ENCODE results near the gene KRIT1.

The KRIT1 gene

GRCh38 chr7:92292981-92293380 lies 47.3 kb upstream of the KRIT1 start:
- no peak overlapping the region for H3K4me3 ChIP-seq (ENCODE audit: low read depth, low read length, poor library complexity, severe bottlenecking)
- no peaks in the 10 kb centered on the region for H3K9me2 ChIP-seq (ENCODE audit: low read depth, low read length)
- no peaks in the 10 kb centered on the region for H3K27me3 ChIP-seq (ENCODE audit: insufficient read depth, low read length)
- no peak overlapping the region for H3K4me2 ChIP-seq (ENCODE audit: low read length)
- no peaks in the 10 kb centered on the region for H3F3A ChIP-seq (ENCODE audit: insufficient read depth, low read length)
- no peak overlapping the region for H3K27ac ChIP-seq (ENCODE audit: low read depth, low read length, poor library complexity, severe bottlenecking)
- TF ChIP-seq CTCF (IDR thresholded peaks at IDR 0.05; ENCODE audit: low read length) (no peak), EZH2 (IDR thresholded peaks at IDR 0.05; ENCODE audit: borderline replicate concordance, low read length) (no peak)
- H3K9ac ChIP-seq (ENCODE audit: low read length): no peak overlapping the region
- H3K79me2 ChIP-seq (ENCODE audit: insufficient read depth, low read length): peaks cover 27% of the 10 kb centered on the region
- H3K4me1 ChIP-seq (ENCODE audit: insufficient read depth, low read length, severe bottlenecking): no peaks in the 10 kb centered on the region
- H3K36me3 ChIP-seq (ENCODE audit: insufficient read depth, low read length): peaks cover 8% of the 10 kb centered on the region; the same call in 1 of the 2 replicates
- no peak overlapping the region for H2AFZ ChIP-seq (ENCODE audit: low read length)
- no peaks in the 10 kb centered on the region for H4K20me1 ChIP-seq (ENCODE audit: insufficient read depth, low read length)
- no peaks in the 10 kb centered on the region for H3K9me3 ChIP-seq (ENCODE audit: low read length)

GRCh38 chr7:92289321-92289720 lies 43.6 kb upstream of the KRIT1 start:
- Histone ChIP-seq H3K27me3 (ENCODE audit: insufficient read depth, low read length) (no peaks in the 10 kb centered on the region), H4K20me1 (ENCODE audit: insufficient read depth, low read length) (no peaks in the 10 kb centered on the region), H3K9me2 (ENCODE audit: low read depth, low read length) (no peaks in the 10 kb centered on the region), H3K9me3 (ENCODE audit: low read length) (no peaks in the 10 kb centered on the region), H3K4me2 (ENCODE audit: low read length) (no peak overlapping the region), H3K4me1 (ENCODE audit: insufficient read depth, low read length, severe bottlenecking) (no peaks in the 10 kb centered on the region), H3K9ac (ENCODE audit: low read length) (no peak overlapping the region), H3F3A (ENCODE audit: insufficient read depth, low read length) (no peaks in the 10 kb centered on the region), H3K27ac (ENCODE audit: low read depth, low read length, poor library complexity, severe bottlenecking) (no peak overlapping the region), H2AFZ (ENCODE audit: low read length) (no peak overlapping the region), H3K36me3 (ENCODE audit: insufficient read depth, low read length) (no peaks in the 10 kb centered on the region), H3K4me3 (ENCODE audit: low read depth, low read length, poor library complexity, severe bottlenecking) (no peak overlapping the region), H3K79me2 (ENCODE audit: insufficient read depth, low read length) (peaks cover 56% of the 10 kb centered on the region)
- TF ChIP-seq EZH2 (IDR thresholded peaks at IDR 0.05; ENCODE audit: borderline replicate concordance, low read length) (no peak), CTCF (IDR thresholded peaks at IDR 0.05; ENCODE audit: low read length) (no peak)

- Histone ChIP-seq H3K79me2 (ENCODE audit: insufficient read depth, low read length) (peaks cover 35% of the 10 kb centered on the region), H3K27ac (ENCODE audit: low read depth, low read length, poor library complexity, severe bottlenecking) (no peak overlapping the region), H3K27me3 (ENCODE audit: insufficient read depth, low read length) (no peaks in the 10 kb centered on the region), H4K20me1 (ENCODE audit: insufficient read depth, low read length) (no peaks in the 10 kb centered on the region), H3K9me2 (ENCODE audit: low read depth, low read length) (no peaks in the 10 kb centered on the region), H3K36me3 (ENCODE audit: insufficient read depth, low read length) (peaks cover 10% of the 10 kb centered on the region; the same call in 1 of the 2 replicates), H2AFZ (ENCODE audit: low read length) (no peak overlapping the region), H3K4me3 (ENCODE audit: low read depth, low read length, poor library complexity, severe bottlenecking) (no peak overlapping the region), H3K9me3 (ENCODE audit: low read length) (peaks cover 15% of the 10 kb centered on the region), H3K4me2 (ENCODE audit: low read length) (no peak overlapping the region), H3K9ac (ENCODE audit: low read length) (no peak overlapping the region), H3F3A (ENCODE audit: insufficient read depth, low read length) (no peaks in the 10 kb centered on the region), H3K4me1 (ENCODE audit: insufficient read depth, low read length, severe bottlenecking) (no peaks in the 10 kb centered on the region)
- TF ChIP-seq EZH2 (IDR thresholded peaks at IDR 0.05; ENCODE audit: borderline replicate concordance, low read length) (no peak), CTCF (IDR thresholded peaks at IDR 0.05; ENCODE audit: low read length) (no peak)
Measured at GRCh38 chr7:92282930-92283329, 37.2 kb upstream of the KRIT1 start.

All from OCI-LY1 (cell line).